Measurements from ENCODE around the gene KBTBD12.
"Not testable (repeated sequence)": the region's sequence is repeated elsewhere in the genome, so short reads cannot be mapped to it uniquely, and the experiment has no call there.

KBTBD12 gene, protein sequence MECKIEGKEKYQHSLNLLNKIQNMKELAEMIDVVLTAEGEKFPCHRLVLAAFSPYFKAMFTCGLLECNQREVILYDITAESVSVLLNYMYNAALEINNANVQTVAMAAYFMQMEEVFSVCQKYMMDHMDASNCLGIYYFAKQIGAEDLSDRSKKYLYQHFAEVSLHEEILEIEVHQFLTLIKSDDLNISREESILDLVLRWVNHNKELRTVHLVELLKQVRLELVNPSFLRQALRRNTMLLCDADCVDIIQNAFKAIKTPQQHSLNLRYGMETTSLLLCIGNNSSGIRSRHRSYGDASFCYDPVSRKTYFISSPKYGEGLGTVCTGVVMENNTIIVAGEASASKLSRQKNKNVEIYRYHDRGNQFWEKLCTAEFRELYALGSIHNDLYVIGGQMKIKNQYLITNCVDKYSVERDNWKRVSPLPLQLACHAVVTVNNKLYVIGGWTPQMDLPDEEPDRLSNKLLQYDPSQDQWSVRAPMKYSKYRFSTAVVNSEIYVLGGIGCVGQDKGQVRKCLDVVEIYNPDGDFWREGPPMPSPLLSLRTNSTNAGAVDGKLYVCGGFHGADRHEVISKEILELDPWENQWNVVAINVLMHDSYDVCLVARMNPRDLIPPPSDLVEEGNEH

DNA sequence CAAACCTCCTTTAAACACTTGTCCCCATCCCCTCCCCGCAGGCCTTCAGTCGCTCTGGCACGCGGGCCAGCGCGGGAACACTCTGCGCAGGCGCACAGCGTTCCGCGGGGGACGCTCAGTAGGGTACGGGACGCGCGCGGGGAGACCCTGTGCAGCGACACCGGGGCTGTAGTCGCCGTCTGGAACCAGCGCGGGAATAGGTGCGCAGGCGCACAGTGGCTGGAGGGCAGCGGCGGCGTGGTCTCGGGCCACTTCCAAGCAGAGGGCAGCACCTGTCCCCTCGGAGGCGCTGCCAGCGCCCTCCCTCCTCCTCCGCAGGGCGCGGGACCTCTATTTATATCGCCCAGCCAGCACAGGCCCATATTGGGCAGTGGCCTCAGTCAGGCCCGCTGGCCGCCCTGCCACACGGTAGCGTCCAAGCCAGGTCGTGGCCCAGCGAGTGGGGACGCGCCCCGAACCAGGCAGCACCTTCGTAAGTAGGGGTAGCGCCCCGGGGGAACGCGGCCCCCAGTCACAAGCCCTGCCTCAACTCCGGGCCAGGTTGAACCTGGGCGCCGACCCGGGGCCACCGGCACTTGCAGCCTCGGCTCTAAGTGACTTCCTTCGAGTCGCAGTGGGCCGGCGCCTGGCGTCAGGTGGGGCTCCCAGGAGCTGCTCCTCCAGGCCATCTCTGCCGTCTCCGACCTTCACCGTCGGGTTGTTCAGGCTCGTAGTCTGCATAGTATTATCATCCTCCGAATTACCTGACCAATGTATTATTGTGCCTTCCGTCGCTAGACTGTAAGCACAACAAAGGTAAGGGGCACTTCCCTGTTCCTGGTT lies at the start of gene KBTBD12:
Gene KBTBD12, plus strand, starts transcription at position 118 of the 822 bp plus-strand sequence. CDS start 7,830 bp downstream, outside the sequence.
- no peak for DNase-seq (ENCODE audit: low read depth in 2 of 2)

DNA sequence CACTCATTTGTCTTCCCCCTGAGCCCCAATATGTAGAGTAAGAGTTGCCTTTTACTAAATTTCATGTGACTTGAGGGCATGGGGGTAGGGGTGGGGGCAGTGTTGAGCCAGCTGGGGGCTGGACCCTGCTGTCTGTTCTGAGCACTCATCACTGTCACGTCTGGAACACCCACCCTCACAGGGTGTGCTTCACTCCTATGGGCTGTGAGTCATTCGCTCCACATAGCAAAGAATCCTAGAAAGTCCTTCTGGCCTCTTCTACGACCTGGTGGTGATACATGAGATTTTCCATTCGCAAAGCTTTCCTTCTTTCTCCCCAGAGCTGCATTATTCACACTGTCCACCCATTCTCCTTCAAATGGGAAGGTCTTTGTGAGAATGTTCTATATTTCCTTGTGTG lies 49.1 kb upstream of the KBTBD12 start:
- DNase-seq (ENCODE audit: low read depth in 2 of 2), result no peak

DNA sequence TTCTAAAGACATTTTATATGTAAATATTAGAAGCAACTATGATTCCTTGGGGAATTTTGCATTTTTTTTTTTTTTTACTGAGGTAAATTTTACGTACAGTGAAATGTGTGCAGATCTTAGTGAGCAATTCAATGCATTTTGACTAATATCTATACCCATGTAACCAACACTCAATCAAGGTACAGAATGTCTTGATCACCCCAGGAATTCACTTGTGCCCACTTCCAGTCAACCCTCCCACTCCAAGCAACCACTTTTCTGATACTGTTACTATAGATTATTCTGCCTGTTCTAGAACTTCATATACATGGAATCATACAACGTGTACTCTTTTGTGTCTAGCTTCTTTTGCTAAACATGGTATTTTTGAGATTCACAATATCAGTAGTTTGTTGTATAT lies 47.6 kb upstream of the KBTBD12 start:
- DNase-seq (ENCODE audit: low read depth in 2 of 2), result no peak

DNA sequence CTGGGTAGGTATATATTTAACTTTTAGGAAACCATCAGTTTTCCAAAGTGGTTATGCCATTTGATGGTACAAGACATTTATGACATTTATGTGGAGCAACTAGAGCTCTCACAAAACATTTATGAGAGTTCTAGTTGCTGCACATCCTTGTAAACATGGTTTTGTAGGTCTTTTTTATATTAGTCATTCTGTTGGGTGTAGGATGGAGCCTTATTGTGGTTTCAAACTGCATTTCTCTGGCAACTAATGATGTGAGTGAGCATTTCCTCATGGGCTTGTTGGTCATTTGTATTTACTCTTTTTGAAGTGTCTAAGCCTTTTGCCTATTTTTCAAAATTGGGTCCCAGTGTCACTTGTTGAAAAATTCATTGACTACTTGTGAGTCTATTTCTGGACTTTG lies 47.0 kb upstream of the KBTBD12 start:
- DNase-seq (ENCODE audit: low read depth in 2 of 2), result no peak

DNA sequence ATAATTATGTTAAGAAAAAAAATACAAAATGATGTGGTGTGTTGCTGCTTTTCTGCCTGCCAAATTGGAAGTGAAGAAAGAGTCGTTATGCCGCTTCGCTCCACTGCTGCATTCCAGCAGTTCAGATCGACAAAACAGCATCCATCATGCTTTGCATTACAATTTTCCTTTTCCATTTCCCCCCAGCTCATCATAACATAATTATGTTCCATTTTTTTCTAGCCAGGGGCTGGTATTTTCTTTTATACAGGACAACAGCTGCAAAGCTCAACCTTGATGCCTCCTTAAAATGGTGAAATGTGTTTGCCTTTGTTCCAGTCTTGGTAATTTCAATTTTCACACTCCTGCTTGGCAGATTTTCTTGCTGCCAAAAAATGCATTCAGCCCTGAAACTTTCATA lies 44.9 kb upstream of the KBTBD12 start:
- no peak for DNase-seq (ENCODE audit: low read depth in 2 of 2)

DNA sequence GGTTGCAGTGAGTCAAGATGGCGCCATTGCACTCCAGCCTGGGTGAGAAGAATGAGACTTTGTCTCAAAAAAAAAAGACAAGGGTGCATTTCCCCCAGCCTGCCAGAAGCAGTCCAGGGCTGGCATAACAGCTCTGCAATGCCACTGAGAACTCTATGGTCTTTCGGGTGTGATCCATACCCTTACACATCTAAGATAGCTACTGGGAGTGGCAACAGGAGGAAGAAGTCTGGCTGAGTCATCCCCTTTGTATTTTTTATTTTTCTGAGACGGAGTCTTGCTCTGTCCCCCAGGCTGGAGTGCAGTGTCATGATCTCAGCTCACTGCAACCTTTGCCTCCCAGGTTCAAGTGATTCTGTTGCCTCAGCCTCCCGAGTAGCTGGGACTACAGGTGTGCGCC lies 40.9 kb upstream of the KBTBD12 start:
- DNase-seq (ENCODE audit: low read depth in 2 of 2), result not testable (repeated sequence)

DNA sequence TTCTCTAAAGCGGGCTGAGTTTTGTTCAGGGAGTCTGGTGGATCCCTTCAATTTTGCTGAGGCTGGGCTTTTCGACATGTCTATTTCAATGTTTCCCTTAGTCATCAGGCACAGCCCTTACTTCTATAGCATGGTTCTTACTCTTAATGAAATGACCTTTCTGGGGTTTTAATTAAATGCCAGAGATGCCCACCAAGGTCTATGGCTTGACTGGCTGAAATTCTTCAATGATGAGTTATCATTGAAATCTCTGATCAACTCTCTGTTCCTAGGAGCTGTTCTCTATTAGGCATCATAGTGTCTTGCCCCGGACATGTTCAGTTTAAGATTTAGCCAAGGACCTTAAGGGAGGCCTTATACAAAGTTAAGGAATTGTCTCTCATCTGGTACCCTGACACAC lies 33.4 kb upstream of the KBTBD12 start:
- DNase-seq (ENCODE audit: low read depth in 2 of 2), result no peak

DNA sequence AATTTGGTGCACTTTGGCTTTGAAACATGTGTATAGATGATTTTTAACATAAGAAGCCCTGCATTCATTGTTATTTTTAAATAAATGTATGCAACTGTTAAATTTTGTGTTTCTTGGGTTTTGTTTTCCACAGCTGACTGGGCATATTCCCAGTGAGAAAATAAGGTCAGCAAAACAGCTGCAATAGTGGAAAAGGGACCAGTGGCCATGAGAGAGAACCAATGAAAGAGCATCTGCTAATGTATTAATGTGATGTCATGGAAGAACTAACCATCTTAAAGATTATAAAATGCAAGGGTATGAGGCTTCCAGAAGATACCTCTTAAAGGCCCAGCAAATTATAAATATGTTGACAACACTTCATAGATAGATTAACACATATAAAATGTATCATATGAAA lies 31.0 kb upstream of the KBTBD12 start:
- DNase-seq (ENCODE audit: low read depth in 2 of 2), result no peak

DNA sequence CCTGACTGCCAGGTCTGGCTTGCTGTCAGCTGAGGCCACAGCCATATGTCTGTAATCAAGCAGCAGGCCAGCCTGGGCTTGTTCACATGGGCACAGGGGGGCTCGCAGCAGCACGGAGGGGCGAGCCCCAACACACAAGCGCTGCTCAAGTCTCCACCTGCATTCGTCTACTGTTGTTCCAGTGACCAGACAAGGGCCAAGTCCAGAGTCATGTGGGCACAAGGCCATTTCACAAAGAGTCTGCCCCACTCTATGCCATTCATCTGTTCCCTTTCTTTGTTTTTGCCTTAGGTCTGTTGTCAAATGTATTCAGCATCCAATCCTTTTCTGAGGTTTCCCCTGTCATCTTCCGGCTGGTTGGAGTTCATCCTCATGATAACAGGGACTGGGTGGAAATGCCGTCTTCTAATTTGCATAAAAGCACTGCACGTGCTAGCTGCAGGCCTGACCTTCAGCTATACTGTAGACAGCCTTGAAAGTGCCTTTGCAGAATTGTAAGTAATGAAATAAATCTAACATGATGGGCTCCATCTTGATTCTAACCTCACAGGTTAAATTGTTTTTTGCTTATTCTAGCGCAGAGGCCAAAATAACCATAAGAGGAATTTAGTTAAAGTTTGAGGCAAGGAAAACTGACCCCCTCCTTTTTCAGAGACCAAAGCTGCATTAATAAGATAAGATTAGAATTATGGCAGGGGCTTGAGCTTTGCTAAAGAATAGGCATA lies 28.6 kb upstream of the KBTBD12 start:
- DNase-seq (ENCODE audit: low read depth in 2 of 2), result no peak

DNA sequence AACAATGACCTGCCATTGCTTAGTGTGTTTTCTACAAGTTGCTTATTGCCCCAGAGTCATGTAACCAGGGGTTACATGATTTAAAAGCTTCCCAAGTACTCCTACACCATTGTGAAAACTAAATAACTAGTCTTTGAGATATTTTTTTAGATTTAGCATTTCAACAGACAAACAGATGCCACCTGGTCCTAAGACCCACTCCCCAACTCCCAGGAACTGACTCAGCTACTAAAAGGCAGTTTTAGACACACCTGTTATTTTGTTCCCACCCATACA lies 28.1 kb upstream of the KBTBD12 start:
- DNase-seq (ENCODE audit: low read depth in 2 of 2), result no peak

DNA sequence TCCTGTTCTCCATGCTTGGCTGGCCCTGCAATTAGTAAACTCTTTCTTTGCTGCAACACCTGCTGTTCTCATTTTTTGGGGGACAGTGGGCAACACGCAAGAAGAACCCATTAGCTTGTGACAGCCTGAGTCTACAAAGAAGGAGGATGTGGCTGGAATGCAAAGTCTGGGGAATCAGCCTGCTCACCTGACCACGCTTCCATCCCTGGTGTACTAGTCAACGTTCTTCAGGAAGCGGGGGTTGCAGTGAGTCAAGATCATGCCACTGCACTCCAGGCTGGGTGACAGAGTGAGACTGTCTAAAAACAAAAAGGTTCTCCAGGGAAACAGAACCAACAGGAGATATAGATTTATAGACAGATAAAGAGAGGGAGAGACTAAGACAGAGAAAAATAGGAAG lies 27.7 kb upstream of the KBTBD12 start:
- DNase-seq (ENCODE audit: low read depth in 2 of 2), result no peak

DNA sequence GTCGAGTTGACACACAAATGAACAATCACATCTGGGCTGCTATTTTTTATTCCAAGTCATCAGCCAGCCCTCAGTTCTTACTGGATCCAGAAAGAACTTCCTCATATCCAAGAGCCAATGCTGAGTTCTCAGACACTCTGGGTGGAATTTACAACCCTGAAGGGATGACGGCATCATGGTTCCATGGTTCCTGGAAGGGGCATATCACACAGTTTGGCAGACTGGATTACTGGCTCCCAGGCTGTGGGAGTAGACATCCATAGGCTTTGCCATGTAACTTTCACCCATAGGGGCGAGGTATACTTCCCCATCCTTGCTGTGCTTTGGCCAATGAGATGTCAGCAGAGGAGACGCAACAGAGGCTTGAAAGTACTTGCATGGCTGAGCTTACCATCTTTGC lies 26.9 kb upstream of the KBTBD12 start:
- DNase-seq (ENCODE audit: low read depth in 2 of 2), result no peak

DNA sequence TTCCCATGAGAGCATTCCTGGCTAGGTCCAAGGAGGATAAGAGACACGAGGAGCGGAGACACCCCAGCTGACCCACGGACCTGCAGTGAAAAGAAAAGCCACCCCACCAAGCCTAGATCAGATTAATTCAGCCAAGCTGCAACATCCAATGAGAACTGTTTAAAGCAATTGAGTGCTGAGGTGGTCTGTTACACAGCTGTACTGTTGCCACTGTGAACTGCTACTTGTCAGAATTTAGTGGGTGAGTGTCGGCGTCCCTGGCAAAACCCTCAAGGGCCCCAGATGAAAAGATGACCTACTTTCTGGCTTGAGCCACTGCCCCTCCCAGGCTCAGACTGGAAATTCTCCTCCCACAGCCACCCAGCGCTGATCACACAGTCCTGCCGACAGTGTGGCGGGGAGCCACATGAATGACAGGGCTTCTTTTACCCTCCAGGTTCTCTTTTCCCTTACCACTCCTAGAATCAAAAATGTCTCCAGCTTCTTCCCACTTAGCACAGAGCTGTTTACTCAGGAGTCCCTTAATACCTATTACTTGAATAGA lies 26.4 kb upstream of the KBTBD12 start:
- DNase-seq (ENCODE audit: low read depth in 2 of 2), result no peak

DNA sequence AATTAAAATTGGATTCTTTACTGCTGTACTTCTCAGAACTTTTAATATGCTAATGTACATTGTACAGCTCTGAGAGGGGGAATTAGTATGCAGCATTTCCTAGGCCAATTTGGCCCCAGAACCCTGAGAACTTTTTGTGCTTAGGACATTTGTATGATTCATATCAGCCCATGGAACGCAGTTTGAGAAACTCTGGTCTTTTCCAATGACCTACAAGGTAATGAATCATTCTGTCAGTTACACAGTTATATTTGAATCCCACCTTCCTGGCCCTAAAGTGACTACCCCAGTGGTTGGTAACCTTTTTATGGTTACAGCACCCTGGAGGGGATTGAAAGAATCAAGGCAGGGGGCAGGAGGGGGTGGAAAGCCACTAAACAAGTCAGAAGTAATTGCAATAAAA lies 25.6 kb upstream of the KBTBD12 start:
- no peak for DNase-seq (ENCODE audit: low read depth in 2 of 2)

DNA sequence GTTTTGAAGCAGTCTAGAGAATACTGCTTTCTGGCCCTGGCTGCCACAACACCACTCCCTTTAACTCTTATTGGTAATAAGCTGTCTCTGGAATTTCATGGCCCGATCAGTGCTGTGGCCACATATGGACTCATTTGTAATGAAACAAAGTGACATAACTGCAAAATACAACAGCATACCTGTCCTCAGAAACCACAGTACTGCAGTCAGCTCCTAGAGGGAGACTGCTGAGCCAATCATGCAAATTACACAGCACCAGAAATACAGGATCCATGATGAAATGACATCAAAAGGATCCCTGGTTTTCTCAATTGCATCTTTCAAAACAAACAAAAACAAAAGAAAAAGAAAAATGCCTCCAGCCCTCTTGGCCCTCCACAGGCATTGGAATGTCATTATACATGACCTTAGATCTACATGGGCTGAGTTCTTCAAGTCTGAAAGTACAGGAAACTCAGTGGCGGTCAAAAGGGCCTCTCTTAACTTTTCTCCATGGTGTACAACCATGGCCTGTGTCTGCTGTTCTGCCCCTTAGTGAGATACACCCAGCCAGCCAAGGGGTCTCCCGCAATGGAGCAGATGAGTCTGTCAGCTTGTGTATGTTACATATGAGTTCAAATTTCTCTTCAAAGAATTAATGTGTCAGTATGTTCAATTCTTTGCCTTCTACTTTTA lies 24.9 kb upstream of the KBTBD12 start:
- no peak for DNase-seq (ENCODE audit: low read depth in 2 of 2)

DNA sequence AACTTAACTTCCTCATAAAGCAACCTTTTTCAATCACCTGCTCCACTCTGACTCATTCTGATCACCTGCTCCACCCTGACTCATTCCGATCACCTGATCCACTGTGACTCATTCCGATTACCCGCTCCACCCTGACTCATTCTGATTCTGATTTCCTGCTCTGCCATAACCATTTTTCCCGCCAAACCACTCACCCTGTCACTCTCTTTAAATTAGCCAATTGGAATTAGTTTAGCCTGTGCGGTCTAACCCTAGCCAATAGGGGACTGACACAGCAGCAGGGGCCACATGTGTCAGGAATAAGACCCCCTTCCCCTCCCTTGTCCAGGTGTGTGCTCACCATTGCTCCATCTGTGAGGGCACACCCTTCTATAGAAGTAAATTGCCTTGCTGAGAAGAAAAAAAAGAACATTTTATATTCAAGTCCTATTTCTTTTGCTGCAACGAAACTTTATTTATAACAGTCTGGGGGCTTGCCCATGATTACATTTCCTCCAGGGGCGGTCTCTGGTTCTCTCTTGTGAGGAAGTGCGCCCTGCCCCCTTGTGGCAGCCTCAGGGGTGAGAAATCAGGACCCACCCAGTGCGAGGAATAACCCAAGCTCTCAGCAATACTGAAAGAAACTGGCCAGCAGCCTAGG lies 24.3 kb upstream of the KBTBD12 start:
- not testable (repeated sequence) for DNase-seq (ENCODE audit: low read depth in 2 of 2)

DNA sequence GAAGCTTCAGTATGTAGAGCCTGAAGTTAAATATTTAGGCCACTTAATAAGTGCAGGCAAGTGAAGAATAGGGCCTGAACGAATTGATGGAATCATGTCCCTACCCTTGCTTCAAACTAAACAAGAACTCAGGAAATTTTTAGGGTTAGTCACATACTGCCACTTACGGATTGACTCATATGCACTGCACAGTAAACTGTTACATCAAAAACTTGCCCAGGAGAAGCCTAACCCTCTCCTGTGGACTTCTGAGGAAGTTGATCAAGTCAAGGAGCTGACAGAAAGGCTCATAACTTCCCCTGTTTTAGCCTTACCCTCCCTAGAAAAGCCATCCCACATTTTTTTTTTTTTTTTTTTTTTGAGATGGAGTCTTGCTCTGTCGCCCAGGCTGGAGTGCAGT lies 20.6 kb upstream of the KBTBD12 start:
- DNase-seq (ENCODE audit: low read depth in 2 of 2), result no peak

DNA sequence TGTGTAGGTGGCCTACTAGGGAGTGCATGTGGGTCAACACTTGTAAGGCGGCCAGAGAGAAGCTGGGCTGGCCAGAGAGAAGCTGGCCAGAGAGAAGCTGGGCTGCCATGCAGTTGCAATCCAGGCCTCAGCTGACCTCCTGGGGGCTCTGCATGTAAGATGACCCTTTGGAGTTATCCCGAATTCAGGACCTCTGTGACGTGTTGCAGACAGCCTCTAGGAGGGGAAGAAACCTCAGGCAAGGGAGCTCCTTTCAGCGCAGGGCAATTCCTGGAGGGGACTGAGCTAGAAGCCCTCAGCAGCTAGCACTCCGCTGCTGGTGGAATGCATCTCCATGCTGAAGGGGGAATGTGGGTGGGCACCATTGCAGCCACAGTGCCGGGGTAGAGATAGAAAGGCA lies 15.8 kb upstream of the KBTBD12 start:
- no peak for DNase-seq (ENCODE audit: low read depth in 2 of 2)

DNA sequence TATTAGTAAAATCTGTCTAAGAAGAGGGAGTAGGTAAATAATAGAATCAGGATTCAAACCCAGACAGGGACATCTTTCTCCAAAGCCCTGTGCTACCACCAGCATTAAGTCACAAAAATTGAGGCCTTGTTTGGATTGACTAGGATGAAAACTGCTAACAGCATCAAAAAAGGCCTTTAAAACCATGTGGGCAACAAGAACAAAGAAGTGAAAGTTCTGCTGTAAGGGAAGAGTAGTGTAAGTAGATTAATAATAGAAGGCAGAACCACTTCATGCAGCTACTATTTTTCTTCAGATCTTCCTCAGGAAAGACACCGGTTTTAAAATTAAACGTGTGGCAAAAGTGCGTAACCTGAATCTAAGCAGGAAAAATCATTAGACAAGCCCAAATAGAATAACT lies 15.3 kb upstream of the KBTBD12 start:
- DNase-seq (ENCODE audit: low read depth in 2 of 2), result no peak

DNA sequence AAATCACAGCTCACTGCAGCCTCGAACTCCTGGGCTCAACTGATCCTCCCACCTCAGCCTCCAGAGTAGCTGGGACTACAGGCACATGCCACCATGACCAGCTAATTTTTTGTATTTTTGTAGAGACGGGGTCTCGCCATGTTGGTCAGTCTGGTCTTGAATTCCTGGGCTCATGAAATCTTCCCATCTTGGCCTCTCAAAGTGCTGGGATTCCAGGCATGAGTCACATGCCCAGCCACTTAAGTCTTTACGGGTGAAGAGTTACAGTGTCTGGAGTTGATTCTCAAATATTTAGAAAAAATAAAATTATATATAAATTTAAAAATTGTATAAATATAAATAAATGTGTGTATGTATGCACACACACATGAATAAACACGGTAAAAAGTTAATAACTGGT lies 14.5 kb upstream of the KBTBD12 start:
- no peak for DNase-seq (ENCODE audit: low read depth in 2 of 2)

DNA sequence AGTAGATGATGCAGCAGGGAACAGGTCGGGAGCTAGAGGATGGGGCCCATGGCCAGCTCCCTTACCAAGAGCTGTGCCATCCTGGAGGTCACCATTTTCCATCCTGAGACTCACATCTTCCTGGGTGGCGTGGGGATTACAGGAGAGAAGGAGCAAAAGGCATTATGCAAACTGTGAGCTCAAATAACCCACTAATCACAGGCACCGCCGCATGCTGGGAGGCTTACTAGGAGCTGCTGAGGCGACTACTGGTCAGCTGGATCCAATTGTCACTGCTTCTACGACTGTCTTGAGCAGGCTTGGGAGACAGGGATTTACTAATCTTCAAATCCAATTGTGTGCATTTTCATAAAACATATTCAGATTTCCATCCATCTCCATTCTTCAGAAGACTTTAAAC lies 12.5 kb upstream of the KBTBD12 start:
- DNase-seq (ENCODE audit: low read depth in 2 of 2), result no peak

Measured in activated CD8-positive, alpha-beta memory T cell treated with anti-CD3 and anti-CD28 coated beads for 4 hours (primary cell).